NT2/D1 (cell line): ENCODE measurements around the gene HECTD3.
"Not testable (repeated sequence)": the region's sequence is repeated elsewhere in the genome, so short reads cannot be mapped to it uniquely, and the experiment has no call there.

Experiments used
- DNase-seq: peaks from one replicate; pipeline ENCODE4 v3.0.0-alpha.2; 2011; ENCODE audit warnings: low read depth, low spot score
- H3K27me3 ChIP-seq: 2 replicates; pipeline ENCODE4 v1.6.0; 2011; ENCODE audit warnings: mild to moderate bottlenecking; ENCODE audit not compliant: insufficient read length, insufficient read depth
- H3K36me3 ChIP-seq: 2 replicates; pipeline ENCODE4 v1.6.1; 2011; ENCODE audit warnings: mild to moderate bottlenecking, low read length, mixed read lengths; ENCODE audit not compliant: insufficient read depth, insufficient read length
- H3K4me1 ChIP-seq: 2 replicates; pipeline ENCODE4 v1.5.1; 2011; ENCODE audit not compliant: insufficient read depth, insufficient read length
- H3K4me3 ChIP-seq: 2 replicates; pipeline ENCODE4 v1.5.1; 2011; ENCODE audit warnings: low read depth; ENCODE audit not compliant: insufficient read length
- H3K9ac ChIP-seq: 2 replicates; pipeline ENCODE4 v1.6.0; 2011; ENCODE audit warnings: low read depth; ENCODE audit not compliant: insufficient read length
- H3K9me3 ChIP-seq: 2 replicates; pipeline ENCODE4 v1.5.1; 2011; ENCODE audit warnings: mild to moderate bottlenecking, low read length; ENCODE audit not compliant: insufficient read depth
- SUZ12 ChIP-seq: IDR thresholded peaks from 2 replicates; pipeline ENCODE4 v1.6.1; 2011; ENCODE audit not compliant: insufficient read length, insufficient read depth; ENCODE audit errors: extremely low read depth
- YY1 ChIP-seq: IDR thresholded peaks from 2 replicates; pipeline ENCODE4 v1.6.1; 2011; ENCODE audit not compliant: insufficient read length, insufficient read depth
- ZNF274 ChIP-seq: IDR thresholded peaks from 2 replicates; pipeline ENCODE4 v1.6.1; 2011; ENCODE audit warnings: mild to moderate bottlenecking, low read depth, low read length

HECTD3 gene

DNA sequence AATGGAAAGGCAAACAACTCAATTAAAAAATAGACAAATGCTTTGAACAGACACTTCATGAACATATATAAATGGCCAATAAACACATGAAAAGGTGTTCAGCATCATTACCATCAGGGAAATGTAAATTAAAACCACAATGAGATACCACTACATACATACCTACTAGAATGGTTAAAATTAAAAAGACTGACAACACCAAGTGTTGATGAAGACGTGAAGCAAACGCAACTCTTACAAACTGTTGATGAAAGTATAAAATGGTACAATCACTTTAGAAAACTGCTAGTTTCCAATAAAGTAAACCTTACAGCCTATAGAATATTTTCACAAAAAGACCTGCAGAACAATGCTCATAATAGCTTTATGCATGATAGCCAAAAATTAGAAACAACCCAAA lies 34.9 kb downstream of the HECTD3 start:
- no peak for DNase-seq
- Histone ChIP-seq H3K27me3 (no peaks in the 10 kb centered on the region), H3K9ac (no peak overlapping the region), H3K4me3 (no peak overlapping the region), H3K36me3 (peaks cover 88% of the 10 kb centered on the region), H3K9me3 (0 out of 2 replicates have a peak, but pooled peaks cover 14% of the 10 kb centered on the region), H3K4me1 (no peaks in the 10 kb centered on the region)
- TF ChIP-seq ZNF274 (no peak), YY1 (no peak), SUZ12 (no peak)

- no peaks in the 10 kb centered on the region for H3K27me3 ChIP-seq
- TF ChIP-seq ZNF274 (no peak), SUZ12 (no peak), YY1 (no peak)
- no peak overlapping the region for H3K9ac ChIP-seq
- no peak for DNase-seq
- peaks cover 70% of the 10 kb centered on the region for H3K36me3 ChIP-seq
- no peaks in the 10 kb centered on the region for H3K4me1 ChIP-seq
- H3K4me3 ChIP-seq: no peak overlapping the region
- 0 out of 2 replicates have a peak, but pooled peaks cover 14% of the 10 kb centered on the region for H3K9me3 ChIP-seq
Measured at GRCh38 chr1:44973645-44974044, 37.5 kb downstream of the HECTD3 start.

DNA sequence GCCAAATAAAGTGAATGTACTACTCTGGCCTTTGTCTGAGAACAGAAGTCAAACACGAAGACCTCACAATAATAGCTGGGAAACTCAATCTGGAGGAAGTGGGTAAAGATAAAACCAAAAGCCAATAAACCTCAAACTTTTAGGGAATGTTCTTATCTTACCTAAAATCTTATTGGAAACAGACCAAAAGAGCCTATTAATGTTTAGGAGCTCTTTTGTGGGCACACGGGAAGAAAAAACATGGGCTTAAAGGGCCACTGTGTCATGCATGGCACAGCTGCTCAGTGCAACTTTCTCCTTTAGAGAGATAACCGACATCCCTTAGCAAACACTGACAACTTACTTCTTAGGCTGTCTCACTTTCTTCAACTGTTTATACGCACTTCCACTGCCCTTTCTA lies 40.8 kb downstream of the HECTD3 start:
- no peak overlapping the region for H3K9ac ChIP-seq
- H3K36me3 ChIP-seq: peaks cover 37% of the 10 kb centered on the region
- H3K4me3 ChIP-seq: no peak overlapping the region
- no peaks in the 10 kb centered on the region for H3K27me3 ChIP-seq
- no peaks in the 10 kb centered on the region for H3K9me3 ChIP-seq
- H3K4me1 ChIP-seq: no peaks in the 10 kb centered on the region
- TF ChIP-seq ZNF274 (no peak), SUZ12 (no peak), YY1 (no peak)
- DNase-seq: no peak

DNA sequence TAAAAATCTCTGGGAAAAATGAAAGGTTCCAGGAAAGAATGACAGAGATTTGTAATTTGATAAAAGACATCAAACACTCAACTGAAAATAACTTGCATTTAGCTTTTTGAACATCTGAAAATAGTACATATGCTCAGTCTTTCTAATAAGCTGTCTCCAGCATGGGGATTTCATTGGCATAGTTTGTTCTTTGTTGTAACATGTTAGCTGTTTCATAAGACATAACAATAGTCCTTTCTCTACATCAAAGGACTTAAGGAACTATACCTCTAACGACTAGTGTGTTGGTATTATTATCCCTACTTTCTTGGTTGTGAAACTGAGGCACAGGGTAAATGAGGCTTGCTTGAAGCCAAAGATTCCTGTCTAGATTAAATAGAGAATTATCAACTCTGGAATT lies 46.7 kb downstream of the HECTD3 start:
- Histone ChIP-seq H3K4me3 (no peak overlapping the region), H3K9ac (no peak overlapping the region), H3K27me3 (no peaks in the 10 kb centered on the region), H3K9me3 (no peaks in the 10 kb centered on the region), H3K36me3 (peaks cover 6% of the 10 kb centered on the region), H3K4me1 (no peaks in the 10 kb centered on the region)
- no peak for TF ChIP-seq SUZ12
- TF ChIP-seq ZNF274: no peak
- no peak for TF ChIP-seq YY1
- DNase-seq: no peak

GRCh38 chr1:44962729-44963128 lies 48.4 kb downstream of the HECTD3 start:
- H3K9me3 ChIP-seq: no peaks in the 10 kb centered on the region
- no peak for DNase-seq
- H3K9ac ChIP-seq: no peak overlapping the region
- H3K4me1 ChIP-seq: no peaks in the 10 kb centered on the region
- TF ChIP-seq SUZ12 (no peak), YY1 (no peak), ZNF274 (no peak)
- no peak overlapping the region for H3K4me3 ChIP-seq
- no peaks in the 10 kb centered on the region for H3K27me3 ChIP-seq
- peaks cover 12% of the 10 kb centered on the region for H3K36me3 ChIP-seq

DNA sequence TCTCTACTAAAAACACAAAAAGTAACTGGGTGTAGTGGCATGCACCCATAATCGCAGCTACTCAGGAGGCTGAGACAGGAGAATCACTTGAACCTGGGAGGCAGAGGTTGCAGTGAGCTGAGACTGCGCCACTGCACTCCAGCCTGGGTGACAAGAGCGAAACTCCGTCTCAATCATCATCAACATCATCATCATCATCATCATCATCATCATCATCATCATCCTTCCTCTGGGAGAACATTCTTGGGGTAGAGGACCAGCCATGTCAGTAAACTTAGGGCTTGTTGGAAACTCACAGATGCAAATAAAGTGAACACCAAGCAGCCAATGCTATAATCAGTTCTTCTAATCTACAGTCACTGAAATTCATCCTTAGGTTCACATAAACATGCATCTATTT lies 49.1 kb downstream of the HECTD3 start:
- not testable (repeated sequence) for H3K4me3 ChIP-seq, H3K4me1 ChIP-seq, H3K27me3 ChIP-seq, H3K9me3 ChIP-seq, DNase-seq, H3K9ac ChIP-seq
- peaks cover 12% of the 10 kb centered on the region for H3K36me3 ChIP-seq

DNA sequence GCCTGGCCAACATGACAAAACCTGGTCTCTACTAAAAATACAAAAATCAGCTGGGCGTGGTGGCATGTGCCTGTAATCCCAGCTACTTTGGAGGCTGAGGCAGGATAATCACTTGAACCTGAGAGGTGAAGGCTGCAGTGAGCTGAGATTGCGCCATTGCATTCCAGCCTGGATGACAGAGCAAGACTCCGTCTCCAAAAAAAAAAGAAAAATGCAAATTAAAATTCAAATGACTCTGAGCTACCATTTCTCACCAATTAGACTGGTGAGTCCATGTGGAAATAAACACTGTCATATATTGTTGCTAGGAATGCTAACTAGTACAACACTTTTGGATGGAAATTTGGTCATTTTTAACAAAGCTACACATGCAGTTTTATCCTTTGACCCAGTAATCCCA lies 53.6 kb downstream of the HECTD3 start:
- H3K4me3 ChIP-seq, H3K27me3 ChIP-seq, H3K4me1 ChIP-seq, H3K9ac ChIP-seq, DNase-seq, H3K9me3 ChIP-seq: not testable (repeated sequence)
- H3K36me3 ChIP-seq: peaks cover 14% of the 10 kb centered on the region

GRCh38 chr1:44956077-44956476 lies 55.0 kb downstream of the HECTD3 start:
- H3K9me3 ChIP-seq, H3K9ac ChIP-seq, H3K4me3 ChIP-seq, DNase-seq, H3K27me3 ChIP-seq, H3K36me3 ChIP-seq, H3K4me1 ChIP-seq: not testable (repeated sequence)
